GM12878 (cell line): ENCODE measurements around the gene SH2D7. TPM values are rescaled to one million over a fixed set of nuclear protein-coding genes. Genes with fewer than 3 reads are reported as not detected.

Source experiments
- ASH2L ChIP-seq: fragments of 300-600, 200-600 bp; sonication (generic); IDR thresholded peaks from 2 replicates; pipeline ENCODE4 v1.6.1; 2017; ENCODE audit warnings: low read depth, mild to moderate bottlenecking, borderline replicate concordance
- BHLHE40 ChIP-seq, 2 experiments: fragments of 450-650 bp in 1 of 2; IDR thresholded peaks; 2 replicates each; pipeline ENCODE4 v1.6.1; 2011 to 2017; ENCODE audit warnings: low read depth in 2 of 2, borderline replicate concordance in 1 of 2, improper control_type of control experiment in 1 of 2, low read length in 1 of 2, mild to moderate bottlenecking in 1 of 2
- BRCA1 ChIP-seq: IDR thresholded peaks from 2 replicates; pipeline ENCODE4 v1.6.1; 2011; ENCODE audit warnings: low read depth, low read length, improper control_type of control experiment
- FOS ChIP-seq: IDR thresholded peaks from 3 replicates; pipeline ENCODE4 v1.6.1; 2011; ENCODE audit warnings: borderline replicate concordance; ENCODE audit not compliant: insufficient read length; ENCODE audit errors: extremely low read depth
- FOXK2 ChIP-seq: fragments of 450-650 bp; IDR thresholded peaks from 2 replicates; pipeline ENCODE4 v1.6.1; 2017; ENCODE audit warnings: mild to moderate bottlenecking, moderate library complexity
- KAT2A ChIP-seq: conservative IDR thresholded peaks from 2 replicates; pipeline ENCODE4 v1.6.1; 2011; ENCODE audit warnings: low read depth, low read length; ENCODE audit not compliant: control insufficient read depth
- MEF2B ChIP-seq: fragments of 450-650 bp; IDR thresholded peaks from 2 replicates; pipeline ENCODE4 v1.6.1; 2018; ENCODE audit warnings: mild to moderate bottlenecking, moderate library complexity; ENCODE audit not compliant: partially characterized antibody, poor library complexity, severe bottlenecking
- MLLT1 ChIP-seq: fragments of 450-650 bp; IDR thresholded peaks from 2 replicates; pipeline ENCODE4 v1.6.1; 2016; ENCODE audit warnings: mild to moderate bottlenecking
- MTA2 ChIP-seq: fragments of 450-650 bp; IDR thresholded peaks from 2 replicates; pipeline ENCODE4 v1.6.1; 2016; ENCODE audit warnings: low read depth, mild to moderate bottlenecking, moderate library complexity
- NR2F1 ChIP-seq: fragments of 450-650 bp; conservative IDR thresholded peaks from 2 replicates; pipeline ENCODE4 v1.6.1; 2017; ENCODE audit warnings: mild to moderate bottlenecking
- POLR2A ChIP-seq: IDR thresholded peaks from 2 replicates; pipeline ENCODE4 v1.6.1; 2011; ENCODE audit warnings: low read depth, mild to moderate bottlenecking, low read length
- RFX5 ChIP-seq: IDR thresholded peaks from 2 replicates; pipeline ENCODE4 v1.6.1; 2011; ENCODE audit warnings: low read depth, low read length, improper control_type of control experiment
- SUZ12 ChIP-seq: fragments of 200-600 bp; sonication (generic); IDR thresholded peaks from one replicate; pipeline ENCODE4 v1.6.1; 2018; ENCODE audit warnings: antibody characterized with exemption, mild to moderate bottlenecking; ENCODE audit not compliant: unreplicated experiment
- TAF1 ChIP-seq: IDR thresholded peaks from 2 replicates; pipeline ENCODE4 v1.6.1; 2011; ENCODE audit warnings: mild to moderate bottlenecking, low read depth, low read length, borderline replicate concordance
- WRNIP1 ChIP-seq: IDR thresholded peaks from 2 replicates; pipeline ENCODE4 v1.6.1; 2011; ENCODE audit warnings: low read depth, low read length, improper control_type of control experiment, borderline replicate concordance
- YBX1 ChIP-seq: fragments of 450-650 bp; IDR thresholded peaks from 2 replicates; pipeline ENCODE4 v1.6.1; 2016; ENCODE audit warnings: antibody characterized with exemption
- ZNF592 ChIP-seq: fragments of 450-650 bp; IDR thresholded peaks from 2 replicates; pipeline ENCODE4 v1.6.1; 2017; ENCODE audit warnings: mild to moderate bottlenecking, moderate library complexity
- polyA plus RNA-seq, 11 experiments: library from polyadenylated mRNA; depleted of rRNA in 4 of 11; unstranded in 6 of 11; stranded (reverse) in 5 of 11; fragments of >200 nt; fragmentation: Nextera tagmentation in 4 of 11; fragmentation: Illumina TruSeq in 1 of 11; extraction: Ambion mirVana in 4 of 11; extraction: Trizol in 1 of 11; gene quantifications; 1 replicate in 1 of 11; 2 replicates in 10 of 11; pipeline versions ENCODE4 v1.2.1 to v1.2.3, GENCODE V29; 2011 to 2016; ENCODE audit warnings: inconsistent platforms in 2 of 11, missing spikeins in 2 of 11, low read depth in 1 of 11
- total RNA-seq, 4 experiments: library from RNA; depleted of rRNA in 3 of 4; stranded (reverse); fragments of >200 nt in 3 of 4; fragmentation: Illumina TruSeq in 1 of 4; extraction: Trizol in 1 of 4; gene quantifications; 2 replicates each; pipeline versions ENCODE4 v1.2.1 to v1.2.3, GENCODE V29; 2013 to 2021
- TF ChIP-seq, protein P1 (sequence below): IDR thresholded peaks from 2 replicates; pipeline ENCODE4 v1.6.1; 2012; ENCODE audit warnings: low read depth, low read length, improper control_type of control experiment
- TF ChIP-seq, protein P2 (sequence below): fragments of 450-650 bp; IDR thresholded peaks from 2 replicates; pipeline ENCODE4 v1.6.1; 2017; ENCODE audit warnings: antibody characterized with exemption, mild to moderate bottlenecking, moderate library complexity

Gene SH2D7
- total and polyA plus RNA-seq, 10 of the 15 experiments (the other 5 are each of a cell fraction or from before 2014, with no cell fraction given): 0.04 to 0.06 TPM; not detected in 8

- TF ChIP-seq MLLT1 (0 out of 2 replicates have a peak, but pooled peaks have one; percentile 51), RFX5 (no peak), FOS (no peak), BHLHE40 (IDR thresholded peaks at IDR 0.05; ENCODE audit: borderline replicate concordance in 1 of 2, low read depth in 2 of 2, low read length in 1 of 2) (peak in 1 of 2 experiments; percentile 22; a peak in 1 of 4 replicates), WRNIP1 (no peak), YBX1 (no peak), FOXK2 (no peak), POLR2A (0 out of 2 replicates have a peak, but pooled peaks have one; percentile 42), SUZ12 (no peak), MTA2 (peak; percentile 49; the same call in 1 of the 2 replicates), ZNF592 (no peak), TAF1 (peak; percentile 35; the same call in 1 of the 2 replicates), MEF2B (no peak), ASH2L (no peak), BRCA1 (no peak), NR2F1 (no peak; the same call in 1 of the 2 replicates), KAT2A (no peak)
- TF ChIP-seq, protein P1, sequence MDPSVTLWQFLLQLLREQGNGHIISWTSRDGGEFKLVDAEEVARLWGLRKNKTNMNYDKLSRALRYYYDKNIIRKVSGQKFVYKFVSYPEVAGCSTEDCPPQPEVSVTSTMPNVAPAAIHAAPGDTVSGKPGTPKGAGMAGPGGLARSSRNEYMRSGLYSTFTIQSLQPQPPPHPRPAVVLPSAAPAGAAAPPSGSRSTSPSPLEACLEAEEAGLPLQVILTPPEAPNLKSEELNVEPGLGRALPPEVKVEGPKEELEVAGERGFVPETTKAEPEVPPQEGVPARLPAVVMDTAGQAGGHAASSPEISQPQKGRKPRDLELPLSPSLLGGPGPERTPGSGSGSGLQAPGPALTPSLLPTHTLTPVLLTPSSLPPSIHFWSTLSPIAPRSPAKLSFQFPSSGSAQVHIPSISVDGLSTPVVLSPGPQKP: no peak
- TF ChIP-seq, protein P2, sequence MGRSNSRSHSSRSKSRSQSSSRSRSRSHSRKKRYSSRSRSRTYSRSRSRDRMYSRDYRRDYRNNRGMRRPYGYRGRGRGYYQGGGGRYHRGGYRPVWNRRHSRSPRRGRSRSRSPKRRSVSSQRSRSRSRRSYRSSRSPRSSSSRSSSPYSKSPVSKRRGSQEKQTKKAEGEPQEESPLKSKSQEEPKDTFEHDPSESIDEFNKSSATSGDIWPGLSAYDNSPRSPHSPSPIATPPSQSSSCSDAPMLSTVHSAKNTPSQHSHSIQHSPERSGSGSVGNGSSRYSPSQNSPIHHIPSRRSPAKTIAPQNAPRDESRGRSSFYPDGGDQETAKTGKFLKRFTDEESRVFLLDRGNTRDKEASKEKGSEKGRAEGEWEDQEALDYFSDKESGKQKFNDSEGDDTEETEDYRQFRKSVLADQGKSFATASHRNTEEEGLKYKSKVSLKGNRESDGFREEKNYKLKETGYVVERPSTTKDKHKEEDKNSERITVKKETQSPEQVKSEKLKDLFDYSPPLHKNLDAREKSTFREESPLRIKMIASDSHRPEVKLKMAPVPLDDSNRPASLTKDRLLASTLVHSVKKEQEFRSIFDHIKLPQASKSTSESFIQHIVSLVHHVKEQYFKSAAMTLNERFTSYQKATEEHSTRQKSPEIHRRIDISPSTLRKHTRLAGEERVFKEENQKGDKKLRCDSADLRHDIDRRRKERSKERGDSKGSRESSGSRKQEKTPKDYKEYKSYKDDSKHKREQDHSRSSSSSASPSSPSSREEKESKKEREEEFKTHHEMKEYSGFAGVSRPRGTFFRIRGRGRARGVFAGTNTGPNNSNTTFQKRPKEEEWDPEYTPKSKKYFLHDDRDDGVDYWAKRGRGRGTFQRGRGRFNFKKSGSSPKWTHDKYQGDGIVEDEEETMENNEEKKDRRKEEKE: no peak
Observed at GRCh38 chr15:78065973-78066946, 26.1 kb upstream of the SH2D7 start (continued).
